GM18508 (cell line): ENCODE results near the gene PSMD11.

ENCODE experiments used
- ATAC-seq: cut with Tn5 transposase; IDR thresholded peaks from one replicate; pipeline ENCODE4 v1.9.1; 2021; ENCODE audit warnings: moderate number of reproducible peaks; ENCODE audit not compliant: insufficient read depth, unreplicated experiment

The PSMD11 gene

GRCh38 chr17:32488604-32489180, 44.4 kb downstream of the PSMD11 start:
- no peak for ATAC-seq

DNA sequence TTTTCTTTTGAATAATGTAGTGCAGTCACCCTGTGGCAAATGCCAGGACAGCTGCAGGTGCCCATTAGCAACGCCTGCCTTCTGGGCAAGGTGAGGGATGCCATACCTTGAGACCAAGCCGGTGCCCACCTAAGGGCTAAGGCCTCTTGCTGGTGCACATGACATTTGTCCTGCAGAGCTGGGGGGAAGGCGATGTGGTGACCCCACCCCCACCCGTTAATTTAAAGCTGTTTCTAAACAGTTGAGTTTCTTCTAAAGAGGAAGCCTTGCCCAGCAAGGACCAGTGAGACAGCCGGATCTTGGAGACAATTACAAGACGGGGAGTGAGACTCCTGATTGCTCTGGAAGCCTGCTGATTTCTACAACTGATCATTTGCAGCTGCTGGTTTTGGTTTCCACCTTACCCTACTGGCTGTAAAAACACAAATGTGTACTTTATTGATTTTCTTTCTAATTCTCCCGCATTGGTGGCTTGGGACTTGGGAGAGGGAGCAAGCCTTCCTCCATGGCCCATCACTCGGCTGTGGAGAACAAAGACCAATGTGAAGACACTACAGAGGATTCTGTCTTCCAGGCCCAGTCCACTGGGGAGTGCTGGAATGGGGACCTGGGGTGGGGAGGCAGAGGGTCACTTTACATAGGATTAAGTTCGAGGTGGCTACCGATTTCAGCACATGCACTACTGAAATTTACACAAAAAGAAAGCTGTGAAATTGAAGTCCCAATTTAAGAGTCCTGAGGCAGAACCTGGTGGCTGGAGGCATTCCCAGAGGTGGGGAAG, 45.2 kb downstream of the PSMD11 start:
- ATAC-seq = no peak

GRCh38 chr17:32490101-32490482, 45.8 kb downstream of the PSMD11 start:
- no peak for ATAC-seq

- no peak for ATAC-seq
These were observed 47.3 kb downstream of the PSMD11 start for GRCh38 chr17:32491371-32492263.

GRCh38 chr17:32492264-32492589, 47.9 kb downstream of the PSMD11 start:
- ATAC-seq = no peak

- no peak for ATAC-seq
These were observed 48.5 kb downstream of the PSMD11 start for GRCh38 chr17:32492648-32493289.

GRCh38 chr17:32493571-32493970, 49.3 kb downstream of the PSMD11 start:
- ATAC-seq = no peak

- no peak for ATAC-seq
These were observed 49.7 kb downstream of the PSMD11 start for GRCh38 chr17:32493976-32494513.

DNA sequence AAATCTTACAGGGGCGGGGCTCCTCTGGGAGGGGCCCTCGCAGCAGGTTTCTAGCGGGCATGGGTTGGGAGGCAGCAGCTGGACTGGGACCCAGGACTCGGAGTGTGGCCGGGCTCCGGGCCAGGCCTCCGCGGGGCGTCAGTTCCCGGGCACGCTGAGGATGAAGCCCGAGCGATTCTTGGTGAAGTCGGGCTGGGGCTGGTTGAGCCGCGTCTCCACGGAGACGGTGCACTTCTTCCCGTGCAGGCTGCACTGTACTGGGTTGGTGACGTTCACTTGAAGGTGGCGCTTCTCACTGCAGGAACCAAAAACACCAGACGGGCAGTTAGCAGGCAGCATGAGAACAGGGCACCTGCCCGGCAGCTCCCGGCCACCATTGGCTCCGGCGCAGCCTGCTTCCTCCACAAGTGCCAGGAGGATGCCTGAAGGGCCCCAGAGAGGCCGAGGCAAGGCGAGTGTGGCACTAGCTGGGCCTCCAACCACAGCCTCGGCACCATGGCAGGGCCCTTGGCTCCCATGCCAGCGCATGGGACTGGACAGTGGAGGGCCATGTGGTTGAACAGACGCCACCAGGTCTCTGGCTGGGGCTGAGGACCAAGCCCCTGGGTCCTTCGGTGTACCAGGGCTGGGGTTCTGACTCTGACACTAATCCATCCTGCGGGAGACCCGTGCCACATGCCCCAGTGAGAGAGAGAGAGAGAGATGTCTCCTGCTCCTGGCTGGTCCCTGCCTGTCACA, 50.5 kb downstream of the PSMD11 start:
- no peak for ATAC-seq

DNA sequence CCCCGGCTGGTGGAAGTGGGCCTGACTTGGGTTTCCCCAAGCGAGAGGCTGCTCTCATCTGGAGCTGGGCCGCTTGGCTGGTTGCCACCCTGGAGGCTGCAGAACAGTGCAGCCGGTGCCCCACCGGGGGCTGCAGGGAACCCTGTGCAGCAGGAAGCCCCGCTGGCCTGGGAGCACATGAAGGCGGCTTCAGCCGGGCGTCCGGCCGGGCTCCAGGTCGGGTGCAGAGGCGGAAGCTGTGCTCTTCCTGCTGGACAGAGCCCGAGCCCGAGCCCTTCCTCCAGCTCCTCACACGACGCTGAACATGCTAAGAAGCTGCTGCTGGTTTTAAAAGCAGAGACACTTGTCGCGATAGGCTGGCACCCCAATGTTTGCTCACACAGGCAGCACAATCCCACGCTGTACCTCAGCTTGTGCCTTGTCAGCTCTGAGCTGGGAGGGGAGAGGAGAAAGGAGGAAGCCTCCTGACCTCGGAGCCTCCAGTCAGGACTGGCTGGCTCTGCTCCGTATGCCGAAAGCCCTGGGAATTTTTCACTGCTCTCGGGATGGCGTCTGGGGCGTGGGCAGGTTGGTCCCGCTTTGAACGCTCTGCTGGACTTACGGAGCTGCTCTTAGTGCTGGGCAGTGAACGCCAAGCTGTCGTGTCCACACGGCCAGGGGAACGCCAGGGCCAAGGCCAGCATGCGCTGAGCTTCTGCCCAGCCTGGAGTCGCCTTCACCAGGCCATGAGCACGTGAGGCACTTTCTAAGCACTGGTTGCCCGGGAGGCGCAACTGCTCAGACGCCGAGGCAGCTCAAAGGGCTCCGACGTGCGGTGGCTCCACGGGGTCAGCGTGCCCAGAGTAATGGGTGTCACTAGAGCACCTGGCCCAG, 51.3 kb downstream of the PSMD11 start:
- ATAC-seq = no peak

DNA sequence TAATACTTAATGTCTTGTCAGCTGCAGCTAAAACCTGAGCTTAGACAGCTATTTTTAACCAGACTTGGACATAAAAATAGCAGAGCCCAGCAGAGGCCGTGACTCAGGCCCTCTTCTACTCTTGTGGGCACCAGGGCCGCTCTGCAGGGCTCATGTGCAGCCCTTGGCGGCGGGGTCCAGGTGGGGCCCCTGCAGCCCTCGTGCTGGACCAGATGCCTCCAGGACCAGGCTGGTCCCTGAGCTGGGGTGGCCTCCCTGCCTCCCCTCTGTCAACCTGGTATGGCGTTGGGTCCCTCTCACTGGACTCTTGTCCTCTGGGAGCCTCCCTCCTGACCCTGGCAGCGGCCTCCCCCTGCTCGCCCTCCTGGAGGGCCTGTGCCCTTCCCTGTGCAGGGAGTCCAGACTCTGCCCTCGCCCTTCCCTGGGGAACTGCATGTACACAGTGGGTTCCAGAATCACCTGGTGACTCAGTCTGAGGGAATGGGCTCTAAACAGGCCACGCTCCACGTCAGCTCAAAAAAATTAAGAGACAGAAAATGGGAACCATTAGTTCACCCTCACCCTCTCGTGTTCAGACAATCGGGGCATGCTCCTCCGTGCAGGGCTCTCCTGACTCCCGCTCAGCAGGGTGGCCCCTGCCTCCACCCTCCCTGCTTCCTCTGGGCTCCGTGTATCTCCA, 52.2 kb downstream of the PSMD11 start:
- ATAC-seq = no peak

DNA sequence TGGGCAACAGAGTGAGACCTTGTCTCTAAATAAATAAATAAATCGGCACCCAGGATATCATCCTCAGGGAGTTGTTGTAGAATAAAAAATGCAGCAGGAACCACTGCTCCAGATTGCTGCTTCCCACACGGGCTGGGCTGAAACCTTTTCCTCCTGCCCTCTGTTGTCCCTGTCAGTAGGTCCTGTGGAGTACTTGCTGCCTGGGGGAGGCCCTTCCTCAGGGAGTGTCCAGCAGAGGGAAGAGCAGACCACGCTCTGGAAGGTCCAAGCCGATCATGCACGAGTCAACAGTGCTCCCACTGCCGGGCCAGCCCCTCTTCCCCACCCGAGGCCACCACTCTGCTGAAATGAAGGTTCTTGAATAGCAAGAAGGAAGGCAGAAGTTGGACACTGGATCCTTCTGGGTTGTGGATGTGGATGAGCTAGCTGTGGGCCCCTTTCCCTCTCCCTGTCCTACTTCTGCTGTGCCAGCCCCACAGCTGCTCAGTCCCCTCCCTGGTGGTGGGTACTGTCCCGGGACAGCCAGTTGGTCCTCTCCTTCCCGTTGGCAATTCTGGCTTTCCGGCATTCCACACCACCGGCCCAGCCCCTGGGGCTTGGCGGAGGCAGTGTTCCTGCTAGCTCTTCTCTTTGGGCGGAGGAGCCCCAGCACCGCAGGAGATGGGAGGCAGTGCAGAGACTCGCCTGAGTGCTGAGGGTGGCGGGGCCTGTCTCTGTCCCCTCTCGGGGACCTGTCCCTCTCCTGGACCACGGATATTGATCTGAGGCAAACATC, 53.3 kb downstream of the PSMD11 start:
- ATAC-seq = no peak

GRCh38 chr17:32498391-32498790, 54.1 kb downstream of the PSMD11 start:
- ATAC-seq = no peak

DNA sequence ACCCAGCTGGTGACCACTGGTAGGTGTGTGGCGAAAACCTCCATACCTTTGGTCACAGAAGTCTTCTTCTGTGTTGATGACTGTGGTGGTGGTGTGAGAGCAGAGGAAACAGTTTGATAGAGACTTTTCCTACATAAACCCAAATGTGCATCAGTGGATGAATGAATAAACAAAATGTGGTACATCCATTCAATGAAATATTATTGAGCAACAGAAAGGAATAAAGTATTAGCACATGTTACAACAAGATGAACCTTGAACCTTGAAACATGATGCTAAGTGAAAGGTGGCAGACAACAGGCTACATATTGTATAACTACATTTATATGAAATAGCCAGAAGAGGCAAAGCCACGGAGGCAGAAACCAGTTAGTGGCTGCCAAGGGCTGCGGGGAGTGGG, 57.7 kb downstream of the PSMD11 start:
- ATAC-seq = no peak

GRCh38 chr17:32502710-32503109, 58.4 kb downstream of the PSMD11 start:
- no peak for ATAC-seq

DNA sequence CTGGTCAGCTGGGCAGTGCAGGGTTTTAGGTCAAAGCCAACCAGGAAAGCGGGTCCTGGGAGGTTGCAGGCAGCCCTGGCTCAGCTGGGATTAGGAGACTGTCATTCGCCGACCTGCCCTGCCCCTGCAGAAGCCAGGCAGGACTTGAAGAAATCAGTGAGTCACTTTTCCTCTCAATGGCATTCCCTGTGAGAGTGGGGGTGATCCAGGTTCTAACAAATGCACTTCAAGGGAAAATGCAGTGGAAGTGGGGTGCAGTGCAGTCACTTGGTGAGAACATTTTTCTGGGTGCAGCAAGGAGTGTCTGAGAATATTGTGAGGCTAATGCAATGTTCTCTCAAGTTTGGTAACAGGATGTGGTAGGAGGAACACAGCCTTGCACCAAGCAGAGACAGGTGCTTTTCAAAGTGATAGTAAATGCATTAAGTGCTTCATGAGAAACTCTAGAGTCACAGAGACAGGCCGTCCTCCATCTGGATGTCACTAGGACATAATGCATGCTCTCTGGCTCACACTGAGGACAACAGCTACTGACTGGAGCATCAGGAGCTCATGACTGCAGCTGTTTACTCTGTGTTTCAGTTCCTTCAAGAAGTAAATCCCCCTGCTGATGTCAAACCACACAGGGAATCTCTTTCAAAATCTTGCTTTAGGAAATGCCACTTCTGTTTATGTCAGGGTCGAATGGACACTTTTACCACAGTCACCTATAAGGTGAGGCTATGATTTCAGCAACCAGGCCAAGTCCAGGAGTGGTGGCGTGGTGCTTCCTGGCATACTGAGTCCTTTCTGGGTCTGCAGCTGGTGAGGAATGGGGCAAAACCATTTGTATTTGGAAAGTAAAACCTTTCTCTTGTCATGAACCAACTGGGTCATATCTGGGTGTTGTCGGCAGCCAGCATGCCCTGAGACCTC, 59.2 kb downstream of the PSMD11 start:
- peak; percentile 80 for ATAC-seq
